Right lobe of liver (tissue), 4 donors: ENCODE measurements around the gene ATOSA.

Experiments
- CTCF ChIP-seq, 4 donors: fragments of 200-600 bp in 3 of 4; fragments of 450-650 bp in 1 of 4; IDR thresholded peaks; one replicate each; pipeline versions ENCODE4 v1.5.1 to v1.8.0; 2016 to 2022; ENCODE audit warnings: antibody characterized with exemption in 4 of 4, mild to moderate bottlenecking in 2 of 4
- POLR2A ChIP-seq: fragments of 450-650 bp; IDR thresholded peaks from one replicate; pipeline ENCODE4 v1.6.1; 2017; ENCODE audit warnings: antibody characterized with exemption, mild to moderate bottlenecking
- donor health status: DM: no; HTN: no; CAD: no.
- donor health status: DM: no; HTN: no; CAD: no.
- donor health status: DM: no; HTN: yes; CAD: no.

- TF ChIP-seq CTCF (IDR thresholded peaks at IDR 0.05) (no peak), POLR2A (no peak)
Observed at GRCh38 chr15:52683580-52683979, 4.4 kb upstream of the ATOSA start.
